Measurements from ENCODE around the gene N4BP2.

N4BP2 gene

DNA sequence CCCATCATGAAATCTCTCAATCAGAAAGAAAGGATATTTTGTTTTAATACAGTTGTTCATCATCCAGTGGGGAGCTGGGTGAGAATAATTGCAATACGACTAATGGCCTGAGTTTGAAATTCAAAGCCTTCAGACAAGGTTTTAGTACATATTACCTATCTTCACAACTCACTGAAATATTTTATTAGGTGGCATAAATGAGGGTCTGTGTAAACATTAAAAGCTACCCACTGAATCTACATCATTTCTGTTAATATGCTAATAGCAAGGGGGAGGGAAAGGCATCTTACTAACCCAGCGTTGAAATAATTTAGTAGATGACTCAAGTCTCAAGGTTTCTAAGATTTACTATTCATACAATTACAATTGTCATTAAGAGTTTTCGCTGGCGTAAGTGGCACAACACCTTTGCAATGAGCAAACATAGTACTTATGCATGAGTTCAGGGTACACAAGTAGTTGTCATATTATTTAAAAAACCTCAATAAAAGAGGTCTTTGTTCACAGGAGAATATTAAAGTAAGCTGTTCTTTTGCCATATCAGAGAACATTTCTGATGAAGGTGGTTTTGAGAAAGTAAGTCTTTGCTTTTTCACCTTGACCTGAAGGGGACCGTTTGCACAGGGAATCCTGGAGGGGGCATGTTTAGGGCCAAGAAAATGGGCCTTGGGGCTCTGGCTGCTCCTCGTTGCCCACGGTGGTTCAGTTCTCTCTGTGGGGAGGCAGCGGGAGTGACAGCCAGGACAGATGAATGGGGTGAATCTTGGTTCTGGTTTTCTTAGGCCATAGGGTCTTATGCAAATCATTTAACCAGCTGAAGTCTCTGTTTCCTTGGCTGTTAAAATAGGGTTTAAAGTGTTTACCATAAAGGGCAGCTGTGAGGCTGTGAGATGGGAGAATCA is 135.7 kb downstream of the N4BP2 start:
- DNase-seq (ENCODE audit: low spot score), result no peak

DNA sequence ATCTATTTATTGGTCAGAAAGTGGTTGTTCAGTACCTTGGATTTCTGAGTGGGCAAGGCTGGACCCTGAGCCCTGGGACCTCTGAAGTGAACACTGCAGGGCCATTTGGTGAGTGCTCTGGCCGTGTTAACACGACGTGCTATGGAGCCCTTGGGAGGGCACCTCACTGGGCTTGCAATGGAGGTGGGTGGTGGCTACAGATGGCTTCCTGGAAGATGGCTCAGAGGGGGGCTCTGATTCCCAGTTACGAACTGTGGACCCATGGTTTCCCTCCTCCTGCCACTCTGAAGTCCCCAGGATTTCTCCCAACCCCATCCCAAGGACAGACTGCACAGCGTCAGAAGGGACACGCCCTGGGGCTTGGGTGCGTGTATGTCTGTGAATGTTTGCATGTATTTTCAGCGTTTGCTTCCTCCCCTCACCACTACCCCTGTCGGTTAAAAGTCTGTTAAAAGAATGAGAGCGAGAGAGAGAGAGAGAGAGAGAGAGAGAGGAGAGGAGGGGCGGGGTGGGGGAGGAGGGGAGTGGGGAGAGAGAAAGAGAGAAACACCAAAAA is 136.4 kb downstream of the N4BP2 start:
- DNase-seq (ENCODE audit: low spot score), result no peak

DNA sequence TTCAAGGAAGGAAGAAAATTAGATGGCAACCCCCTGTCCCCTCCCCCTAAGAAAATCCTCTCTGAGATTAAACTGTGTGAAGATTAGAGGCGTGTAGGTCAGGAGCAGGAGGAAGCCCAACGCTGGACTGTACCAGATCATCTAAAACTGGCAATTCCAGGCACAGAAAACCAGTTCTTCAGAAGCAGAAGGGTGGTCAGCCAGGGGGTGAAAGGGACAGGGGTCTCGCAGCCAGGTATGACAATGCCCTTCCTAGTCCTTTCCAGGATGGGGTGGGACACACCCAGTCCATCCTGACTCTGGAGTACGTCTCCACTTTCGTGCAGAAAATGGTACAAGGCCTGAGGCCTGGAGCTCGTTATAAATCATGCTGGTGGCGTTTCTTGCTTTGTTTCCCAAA is 136.9 kb downstream of the N4BP2 start:
- no peak for DNase-seq (ENCODE audit: low spot score)

DNA sequence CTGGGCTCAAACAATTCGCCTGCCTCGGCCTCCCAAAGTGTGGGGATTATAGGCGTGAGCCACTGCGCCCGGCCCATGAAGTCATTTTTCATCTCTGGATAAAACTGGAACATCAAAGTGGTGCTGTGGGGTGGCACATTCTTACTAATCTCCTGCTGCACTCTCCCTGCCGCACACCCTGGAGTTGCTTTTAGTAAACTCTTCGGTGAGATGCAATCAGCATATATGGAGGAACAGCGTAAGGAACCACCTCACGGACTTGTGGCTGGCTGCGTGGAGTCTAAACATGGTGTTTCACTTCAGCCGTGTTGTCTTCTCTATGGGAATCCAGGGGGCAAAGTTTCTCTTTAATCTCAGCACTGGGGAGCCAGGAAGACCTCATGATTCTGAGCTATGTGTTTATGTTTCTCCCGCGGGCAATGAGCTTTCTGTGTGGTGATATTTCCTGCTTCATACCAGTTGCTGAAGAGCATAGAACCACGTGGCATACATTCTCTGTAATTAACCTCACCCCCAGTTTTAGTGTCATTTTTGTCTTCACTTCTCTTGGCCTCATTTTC is 138.0 kb downstream of the N4BP2 start:
- peak; percentile 74 for DNase-seq (ENCODE audit: low spot score)

- no peak for DNase-seq (ENCODE audit: low spot score)
Observed at GRCh38 chr4:40195182-40196177, 138.8 kb downstream of the N4BP2 start.

DNA sequence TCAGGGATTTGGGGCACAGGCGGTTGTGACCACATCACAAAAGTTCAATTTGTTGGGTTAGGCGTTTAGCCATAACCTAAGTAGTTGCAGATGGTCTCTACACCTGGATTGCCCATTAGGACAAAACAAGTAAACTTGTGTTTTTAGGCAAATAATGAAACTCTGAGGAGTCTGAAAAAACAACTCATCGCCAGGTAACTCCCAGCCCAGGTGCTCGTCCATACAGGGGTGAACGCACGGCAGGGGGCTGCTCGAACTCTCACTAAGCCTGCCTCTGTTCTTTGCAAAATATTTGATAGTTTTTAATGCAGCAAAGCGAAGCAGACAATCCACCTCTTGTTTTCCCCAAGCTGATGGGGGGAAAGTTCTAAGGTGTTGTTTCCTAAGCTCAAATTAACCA is 139.6 kb downstream of the N4BP2 start:
- DNase-seq (ENCODE audit: low spot score), result no peak

GRCh38 chr4:40196724-40197281 is 140.2 kb downstream of the N4BP2 start, which contains the start of gene RHOH:
Gene RHOH (plus strand): TSS chr4:40197031. CDS start chr4:40243387, 46,356 bp downstream.
- peak; percentile 80 for DNase-seq (ENCODE audit: low spot score)

GRCh38 chr4:40197879-40198689 is 141.4 kb downstream of the N4BP2 start:
- DNase-seq (ENCODE audit: low spot score), result peak; percentile 80

GRCh38 chr4:40199179-40199670 is 142.6 kb downstream of the N4BP2 start:
- DNase-seq (ENCODE audit: low spot score), result peak; percentile 56

DNA sequence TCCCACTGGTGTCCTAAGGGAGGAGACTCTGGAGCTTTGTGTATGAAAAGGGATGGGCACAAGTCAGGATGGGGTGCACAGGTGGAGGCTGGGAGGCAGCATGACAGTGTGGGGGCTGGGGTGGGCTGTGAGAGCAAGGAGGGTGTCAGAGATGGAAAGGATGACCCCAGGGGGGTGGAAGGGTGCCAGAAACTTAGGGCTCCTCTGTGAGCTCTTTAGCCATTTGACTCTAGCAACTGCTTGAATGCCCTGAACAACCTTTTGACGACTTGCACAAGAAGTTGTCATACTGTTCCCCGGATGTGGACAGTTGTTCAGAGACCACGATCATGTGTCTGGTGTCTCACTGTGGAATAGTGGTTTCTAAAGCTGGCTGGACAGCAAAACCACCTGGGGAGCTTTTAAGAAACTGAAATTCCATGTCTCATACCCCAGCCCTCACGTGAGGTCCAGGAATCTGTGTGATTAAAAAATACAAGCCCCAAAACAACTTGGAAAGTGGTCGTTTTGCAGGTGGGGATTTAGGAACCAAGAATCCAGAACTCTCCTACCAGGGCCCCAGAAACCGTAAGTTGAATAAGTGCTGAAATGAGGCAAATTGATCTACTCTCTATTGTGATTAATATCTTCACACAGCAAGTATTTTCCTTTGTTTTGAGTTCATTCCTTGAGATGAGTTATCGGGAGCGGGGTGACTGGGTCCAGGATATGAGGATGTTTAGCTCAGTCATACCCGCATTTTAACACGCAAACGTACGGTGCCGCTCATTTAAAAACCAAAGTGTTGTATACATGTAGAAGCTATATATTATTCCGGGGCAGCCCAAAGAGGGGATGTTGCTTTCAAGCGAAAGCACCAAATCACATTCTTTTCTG is 143.6 kb downstream of the N4BP2 start:
- peak; percentile 76 for DNase-seq (ENCODE audit: low spot score)

DNA sequence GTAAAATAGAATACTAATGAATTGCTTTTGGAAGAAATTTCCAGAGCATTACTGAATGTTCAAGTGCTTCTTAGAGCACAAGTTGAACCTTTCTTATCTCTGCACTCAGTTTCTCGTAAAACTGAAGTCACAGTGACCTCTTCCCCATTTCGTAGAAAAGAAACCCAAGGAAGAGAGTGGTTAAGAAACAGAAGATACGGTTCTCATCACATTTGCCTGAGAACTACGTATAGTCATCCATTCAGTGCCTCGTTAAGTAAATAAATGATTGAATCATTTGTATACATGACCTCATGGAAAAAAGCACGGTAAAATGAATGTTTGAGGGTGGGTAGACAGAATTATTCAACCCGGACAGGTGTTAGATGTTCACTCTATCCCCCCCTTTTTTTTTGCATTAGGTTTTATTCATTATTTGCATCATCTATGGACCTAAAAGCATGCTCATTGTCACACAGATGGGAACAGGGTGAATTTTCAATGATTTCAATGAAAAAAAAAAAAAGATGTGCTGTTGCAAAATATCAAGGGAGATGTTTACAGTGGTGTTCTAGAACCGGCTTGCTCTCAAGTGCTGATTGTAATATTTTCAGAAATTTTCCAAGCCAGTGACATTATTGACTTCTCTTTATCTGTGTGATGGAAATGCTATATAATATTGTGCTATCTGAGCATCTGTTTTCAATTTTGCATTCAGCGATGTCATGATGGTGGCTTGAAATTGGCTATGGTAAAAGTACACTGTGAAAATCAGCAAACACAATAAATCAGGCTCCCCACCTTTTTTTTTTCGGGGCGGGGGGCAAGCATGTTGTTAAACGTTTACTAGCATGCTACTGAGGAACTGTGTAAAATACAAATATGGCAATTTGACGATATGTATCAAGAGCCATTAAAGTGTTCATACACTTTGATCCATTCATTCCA is 144.5 kb downstream of the N4BP2 start:
- peak; percentile 87 for DNase-seq (ENCODE audit: low spot score)

DNA sequence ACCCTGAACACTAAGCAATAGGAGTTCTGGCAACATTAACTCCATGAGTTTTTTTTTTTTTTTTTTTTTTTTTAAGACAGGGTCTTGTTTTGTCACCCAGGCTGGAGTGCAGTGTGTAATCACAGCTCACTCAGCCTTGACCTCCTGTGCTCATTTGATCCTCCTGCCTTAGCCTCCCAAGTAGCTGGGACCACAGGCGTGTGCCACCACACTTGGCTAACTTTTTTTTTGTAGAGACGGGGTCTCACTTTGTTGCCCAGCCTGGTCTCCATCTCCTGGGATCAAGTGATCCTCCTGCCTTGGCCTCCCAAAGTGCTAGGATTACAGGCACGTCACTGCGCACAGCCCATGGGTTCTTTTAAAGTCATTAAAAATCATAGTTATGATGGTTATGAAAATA is 145.2 kb downstream of the N4BP2 start:
- DNase-seq (ENCODE audit: low spot score), result no peak

DNA sequence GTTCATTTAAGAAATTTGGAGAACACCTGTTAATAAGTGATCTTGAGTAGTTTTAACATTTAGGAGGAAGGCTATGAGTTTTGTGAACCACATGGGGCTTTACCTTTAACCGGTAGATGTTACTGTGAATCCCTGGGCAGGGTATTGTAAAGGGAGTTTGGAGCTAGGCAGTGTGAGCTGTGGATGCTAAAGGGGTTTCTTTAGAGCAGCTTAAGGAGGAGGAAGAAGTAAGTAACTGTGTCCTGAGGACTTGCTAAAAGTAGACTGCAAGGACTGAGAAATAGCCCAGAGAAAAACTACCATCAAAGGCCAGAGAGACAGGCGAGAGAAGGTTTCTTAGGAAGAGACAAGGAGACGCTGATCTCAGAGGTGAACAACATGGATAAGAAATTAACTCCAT is 145.8 kb downstream of the N4BP2 start:
- DNase-seq (ENCODE audit: low spot score), result no peak

GRCh38 chr4:40204507-40205258 is 148.0 kb downstream of the N4BP2 start:
- DNase-seq (ENCODE audit: low spot score), result no peak

- peak; percentile 57 for DNase-seq (ENCODE audit: low spot score)
Observed at GRCh38 chr4:40205259-40206198, 148.9 kb downstream of the N4BP2 start.

DNA sequence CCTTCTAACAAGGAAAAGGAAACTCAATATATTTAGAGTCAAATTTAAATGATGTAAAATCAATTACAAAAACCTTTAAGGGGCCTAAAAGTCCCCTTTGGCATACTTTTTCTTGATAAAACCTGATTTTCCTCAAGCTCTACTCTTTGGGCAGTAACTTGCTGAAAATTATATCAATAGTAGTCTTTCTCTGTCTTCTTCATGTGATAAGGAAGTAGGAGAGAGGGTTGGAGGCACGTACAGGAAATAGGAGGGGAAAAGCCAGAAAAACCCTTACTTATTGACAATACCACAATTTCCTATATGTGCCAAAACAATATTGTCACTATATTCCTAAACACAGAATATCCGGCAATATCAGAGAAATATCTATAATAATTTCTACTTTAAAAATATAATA is 149.8 kb downstream of the N4BP2 start:
- DNase-seq (ENCODE audit: low spot score), result no peak
